Hippocampal formation (tissue), 2 donors: ENCODE data around the gene GRB14.
"Not testable (repeated sequence)": the region's sequence is repeated elsewhere in the genome, so short reads cannot be mapped to it uniquely, and the experiment has no call there.

Source experiments
- DNase-seq, 2 donors: peaks; one replicate each; lab custom pipeline; 2025; lab: John Stamatoyannopoulos, UW

The GRB14 gene

GRCh38 chr2:164495491-164496223, 125.6 kb downstream of the GRB14 start:
- DNase-seq = peak; percentile 41 to 86

- no peak for DNase-seq
Measured at GRCh38 chr2:164485541-164485940, 135.7 kb downstream of the GRB14 start.

- DNase-seq = peak; percentile 21 to 30
Measured at GRCh38 chr2:164479460-164479859, 141.8 kb downstream of the GRB14 start.

GRCh38 chr2:164478205-164478604, 143.1 kb downstream of the GRB14 start:
- DNase-seq = no peak

- DNase-seq = no peak
Measured at GRCh38 chr2:164474873-164475272, 146.4 kb downstream of the GRB14 start.

GRCh38 chr2:164473021-164473420, 148.3 kb downstream of the GRB14 start:
- no peak for DNase-seq

GRCh38 chr2:164465047-164465446, 156.2 kb downstream of the GRB14 start:
- not testable (repeated sequence) for DNase-seq

GRCh38 chr2:164464376-164464775, 156.9 kb downstream of the GRB14 start:
- DNase-seq = no peak

- no peak for DNase-seq
Measured at GRCh38 chr2:164458792-164459191, 162.5 kb downstream of the GRB14 start.

- no peak for DNase-seq
Measured at GRCh38 chr2:164457271-164457670, 164.0 kb downstream of the GRB14 start.

- DNase-seq = no peak
Measured at GRCh38 chr2:164456619-164457018, 164.7 kb downstream of the GRB14 start.

- no peak for DNase-seq
Measured at GRCh38 chr2:164453656-164454305, 167.5 kb downstream of the GRB14 start.

GRCh38 chr2:164450278-164450677, 171.0 kb downstream of the GRB14 start:
- no peak for DNase-seq

- no peak for DNase-seq
Measured at GRCh38 chr2:164449706-164450105, 171.6 kb downstream of the GRB14 start.

GRCh38 chr2:164447660-164448059, 173.6 kb downstream of the GRB14 start:
- DNase-seq = no peak
